Measurements from ENCODE around the gene WDR27.
"Not testable (repeated sequence)": the region's sequence is repeated elsewhere in the genome, so short reads cannot be mapped to it uniquely, and the experiment has no call there.

WDR27 gene

GRCh38 chr6:169640351-169640852 lies 61.4 kb downstream of the WDR27 start:
- no peak for DNase-seq (ENCODE audit: low read depth in 2 of 2)

- DNase-seq (ENCODE audit: low read depth in 2 of 2) = no peak
These were observed 62.1 kb downstream of the WDR27 start for GRCh38 chr6:169639653-169640278.

GRCh38 chr6:169638915-169639314 lies 62.9 kb downstream of the WDR27 start:
- no peak for DNase-seq (ENCODE audit: low read depth in 2 of 2)

GRCh38 chr6:169638388-169638787 lies 63.4 kb downstream of the WDR27 start:
- DNase-seq (ENCODE audit: low read depth in 2 of 2) = no peak

- no peak for DNase-seq (ENCODE audit: low read depth in 2 of 2)
These were observed 66.5 kb downstream of the WDR27 start for GRCh38 chr6:169635345-169635744.

- DNase-seq (ENCODE audit: low read depth in 2 of 2) = no peak
These were observed 69.0 kb downstream of the WDR27 start for GRCh38 chr6:169632841-169633240.

GRCh38 chr6:169629256-169629655 lies 72.6 kb downstream of the WDR27 start:
- DNase-seq (ENCODE audit: low read depth in 2 of 2) = no peak

- DNase-seq (ENCODE audit: low read depth in 2 of 2) = no peak
These were observed 73.9 kb downstream of the WDR27 start for GRCh38 chr6:169627736-169628607.

- no peak for DNase-seq (ENCODE audit: low read depth in 2 of 2)
These were observed 75.2 kb downstream of the WDR27 start for GRCh38 chr6:169626649-169627048.

- DNase-seq (ENCODE audit: low read depth in 2 of 2) = no peak
These were observed 75.7 kb downstream of the WDR27 start for GRCh38 chr6:169626169-169626568.

- no peak for DNase-seq (ENCODE audit: low read depth in 2 of 2)
These were observed 76.5 kb downstream of the WDR27 start for GRCh38 chr6:169625376-169625775.

- no peak for DNase-seq (ENCODE audit: low read depth in 2 of 2)
These were observed 77.0 kb downstream of the WDR27 start for GRCh38 chr6:169624785-169625184.

- DNase-seq (ENCODE audit: low read depth in 2 of 2) = no peak
These were observed 77.9 kb downstream of the WDR27 start for GRCh38 chr6:169623975-169624374.

- DNase-seq (ENCODE audit: low read depth in 2 of 2) = no peak
These were observed 78.5 kb downstream of the WDR27 start for GRCh38 chr6:169623343-169623742.

GRCh38 chr6:169622618-169623017 lies 79.2 kb downstream of the WDR27 start:
- no peak for DNase-seq (ENCODE audit: low read depth in 2 of 2)

GRCh38 chr6:169621311-169621710 lies 80.5 kb downstream of the WDR27 start:
- DNase-seq (ENCODE audit: low read depth in 2 of 2) = no peak

GRCh38 chr6:169620171-169621130 lies 81.4 kb downstream of the WDR27 start:
- no peak for DNase-seq (ENCODE audit: low read depth in 2 of 2)

- no peak for DNase-seq (ENCODE audit: low read depth in 2 of 2)
These were observed 82.2 kb downstream of the WDR27 start for GRCh38 chr6:169619650-169620049.

GRCh38 chr6:169618526-169619490 lies 83.0 kb downstream of the WDR27 start:
- DNase-seq (ENCODE audit: low read depth in 2 of 2) = no peak

GRCh38 chr6:169617562-169617961 lies 84.3 kb downstream of the WDR27 start:
- DNase-seq (ENCODE audit: low read depth in 2 of 2) = no peak

- DNase-seq (ENCODE audit: low read depth in 2 of 2) = not testable (repeated sequence)
These were observed 93.2 kb downstream of the WDR27 start for GRCh38 chr6:169608609-169609008.
